ENCODE results near the gene PTPRR. TPM values are rescaled to one million over a fixed set of nuclear protein-coding genes. Genes with fewer than 3 reads are reported as not detected.

Gene PTPRR
- total and polyA plus RNA-seq, 10 of the 15 experiments (the other 5 are each of a cell fraction or from before 2014, with no cell fraction given) = 0.14 to 3.1 (median 0.42) TPM

- H3K4me3 ChIP-seq = no peak overlapping the region
- no peak for DNase-seq (ENCODE audit: low read depth, low spot score)
- no TSS peak for BruUV-seq (replicated peaks)
- ATAC-seq = no peak
- SMC1A ChIA-PET (ENCODE audit: uncharacterized antibody, unreplicated experiment) = no interaction called here
- CTCF ChIA-PET = interaction anchor here (0.9 kb wide), 1 partner anchor 26 kb away, joined by 3 read pairs; no protein-coding TSS in a partner anchor
- RAD21 ChIA-PET (ENCODE audit: unreplicated experiment) = no interaction called here
- no peak overlapping the region for H3K9ac ChIP-seq (ENCODE audit: control insufficient read depth, insufficient read depth, low read length)
- no peaks in the 10 kb centered on the region for H3K4me1 ChIP-seq (ENCODE audit: control insufficient read depth, insufficient read depth, low read length)
- no peaks in the 10 kb centered on the region for H4K20me1 ChIP-seq (ENCODE audit: control insufficient read depth, insufficient read depth)
- H3K36me3 ChIP-seq (ENCODE audit: control insufficient read depth in 2 of 2, insufficient read depth in 2 of 2, low read length in 1 of 2) = no peaks in the 10 kb centered on the region
- H3K27me3 ChIP-seq (replicated peaks in 1 of 2; ENCODE audit: control insufficient read depth in 2 of 2, insufficient read depth in 2 of 2, low read length in 1 of 2) = no peaks in the 10 kb centered on the region; a peak in 1 of 4 replicates
- no peaks in the 10 kb centered on the region for H3K9me3 ChIP-seq (replicated peaks; ENCODE audit: control insufficient read depth, insufficient read depth, low read length)
- no peaks in the 10 kb centered on the region for H3K79me2 ChIP-seq (ENCODE audit: control insufficient read depth, insufficient read depth, low read length)
- intact Hi-C loops (cut with micrococcal nuclease; ENCODE audit: unreplicated experiment) (no loop called here), in situ Hi-C loops (cut with MboI) (no loop called here)
- FAIRE-seq = no peak
- H3K27ac ChIP-seq (ENCODE audit: control insufficient read depth, insufficient read depth) = no peak overlapping the region
- POLR2A ChIA-PET = no interaction called here
- 32% methylated on average over 10 of the region's 12 CpGs for WGBS (ENCODE audit: insufficient coverage, insufficient replicate concordance, low lambda C conversion rate, missing lambda C conversion rate)
- H3K4me2 ChIP-seq (ENCODE audit: control insufficient read depth, insufficient read depth) = no peak overlapping the region
- H2AFZ ChIP-seq (ENCODE audit: control insufficient read depth, low read depth, low read length) = no peak overlapping the region
- TF ChIP-seq CBFB (IDR thresholded peaks at IDR 0.05; ENCODE audit: low read depth) (no peak), HDGF (IDR thresholded peaks at IDR 0.05) (no peak), E2F4 (IDR thresholded peaks at IDR 0.05; ENCODE audit: low read depth, low read length) (no peak), MLLT1 (IDR thresholded peaks at IDR 0.05) (no peak), MAX (IDR thresholded peaks at IDR 0.05; ENCODE audit: low read depth, low read length) (no peak), BCL11A (IDR thresholded peaks at IDR 0.05; ENCODE audit: low read depth, low read length) (no peak), ZBTB33 (IDR thresholded peaks at IDR 0.05) (no peak), LARP7 (IDR thresholded peaks at IDR 0.05) (no peak), PAX5 (IDR thresholded peaks at IDR 0.05; ENCODE audit: borderline replicate concordance, low read depth, low read length) (no peak), CEBPZ (IDR thresholded peaks at IDR 0.05; ENCODE audit: low read depth, low read length) (no peak), ZBTB40 (IDR thresholded peaks at IDR 0.05; ENCODE audit: borderline replicate concordance) (no peak)
Measured at GRCh38 chr12:70759161-70759918, 161.2 kb downstream of the PTPRR start.
